Measurements from ENCODE around the gene EFCAB10. TPM values are rescaled to one million over a fixed set of nuclear protein-coding genes. Genes with fewer than 3 reads are reported as not detected.

EFCAB10 gene
- total RNA-seq, 4 donors from 2014 or later: not detected

GRCh38 chr7:105580022-105580740 is 1.1 kb downstream of the EFCAB10 start:
- intact Hi-C loops (cut with DNase I): no loop called here
- peaks cover 5 to 8% of the 10 kb centered on the region in 2 donors for H3K4me1 ChIP-seq
- 84 to 89% methylated on average over 22 of the region's 22 CpGs for WGBS, 2 donors
- DNase-seq: no peak
- no peak overlapping the region for H3K4me3 ChIP-seq (replicated peaks in 1 of 3)
- H3K27ac ChIP-seq: no peak overlapping the region
- TF ChIP-seq CTCF (IDR thresholded peaks at IDR 0.05): no peak
- TF ChIP-seq POLR2A (IDR thresholded peaks at IDR 0.05): no peak
- no peaks in the 10 kb centered on the region for H3K36me3 ChIP-seq
- H3K27me3 ChIP-seq: no peaks in the 10 kb centered on the region
- no peaks in the 10 kb centered on the region for H3K9me3 ChIP-seq

GRCh38 chr7:105578496-105578895 is 2.8 kb downstream of the EFCAB10 start:
- Histone ChIP-seq H3K9me3 (no peaks in the 10 kb centered on the region), H3K27ac (no peak overlapping the region), H3K27me3 (no peaks in the 10 kb centered on the region), H3K4me3 (replicated peaks in 1 of 3) (no peak overlapping the region), H3K4me1 (peaks cover 5 to 8% of the 10 kb centered on the region in 2 donors), H3K36me3 (no peaks in the 10 kb centered on the region)
- no peak for DNase-seq
- intact Hi-C loops (cut with DNase I): no loop called here
- TF ChIP-seq POLR2A (IDR thresholded peaks at IDR 0.05) (no peak), CTCF (IDR thresholded peaks at IDR 0.05) (no peak)

- Histone ChIP-seq H3K27me3 (no peaks in the 10 kb centered on the region), H3K9me3 (no peaks in the 10 kb centered on the region), H3K4me1 (peaks cover 5 to 8% of the 10 kb centered on the region in 2 donors), H3K36me3 (no peaks in the 10 kb centered on the region), H3K27ac (no peak overlapping the region), H3K4me3 (replicated peaks in 1 of 3) (no peak overlapping the region)
- TF ChIP-seq POLR2A (IDR thresholded peaks at IDR 0.05): no peak
- TF ChIP-seq CTCF (IDR thresholded peaks at IDR 0.05): no peak
- 76 to 96% methylated on average over 1 of the region's 1 CpG for WGBS, 2 donors
- no peak for DNase-seq
- intact Hi-C loops (cut with DNase I): no loop called here
Observed at GRCh38 chr7:105577251-105577650, 4.0 kb downstream of the EFCAB10 start.

GRCh38 chr7:105571891-105572290 is 9.4 kb downstream of the EFCAB10 start:
- intact Hi-C loops (cut with DNase I): no loop called here
- TF ChIP-seq CTCF (IDR thresholded peaks at IDR 0.05): no peak
- no peak for TF ChIP-seq POLR2A (IDR thresholded peaks at IDR 0.05)
- Histone ChIP-seq H3K4me3 (replicated peaks in 1 of 3) (no peak overlapping the region), H3K9me3 (no peaks in the 10 kb centered on the region), H3K27me3 (no peaks in the 10 kb centered on the region), H3K27ac (no peak overlapping the region), H3K36me3 (peaks cover 0 to 13% of the 10 kb centered on the region in 2 donors), H3K4me1 (no peaks in the 10 kb centered on the region)
- WGBS, 2 donors: 94 to 96% methylated on average over 2 of the region's 2 CpGs
- no peak for DNase-seq

- Histone ChIP-seq H3K9me3 (no peaks in the 10 kb centered on the region), H3K27me3 (no peaks in the 10 kb centered on the region), H3K27ac (no peak overlapping the region), H3K4me1 (no peaks in the 10 kb centered on the region), H3K36me3 (peaks cover 0 to 23% of the 10 kb centered on the region in 2 donors), H3K4me3 (replicated peaks in 1 of 3) (no peak overlapping the region)
- no peak for TF ChIP-seq POLR2A (IDR thresholded peaks at IDR 0.05)
- TF ChIP-seq CTCF (IDR thresholded peaks at IDR 0.05): no peak
- DNase-seq: no peak
- WGBS, 2 donors: 92% methylated on average over 3 of the region's 3 CpGs
- intact Hi-C loops (cut with DNase I): no loop called here
Observed at GRCh38 chr7:105567821-105568220, 13.5 kb downstream of the EFCAB10 start.
